Type B pancreatic cell (in vitro differentiated cells): ENCODE measurements around the gene KIF13A. TPM values are rescaled to one million over a fixed set of nuclear protein-coding genes. Genes with fewer than 3 reads are reported as not detected.

Source experiments
- DNase-seq: peaks from one replicate; pipeline ENCODE4 v3.0.0; 2021; ENCODE audit warnings: mixed read lengths; ENCODE audit not compliant: unreplicated experiment; ENCODE audit errors: extremely low spot score
- H3K27ac Mint-ChIP-seq: 2 replicates; pipeline ENCODE4 v1.8.0; 2021; ENCODE audit warnings: mild to moderate bottlenecking, mixed read lengths
- H3K27me3 Mint-ChIP-seq: 2 replicates; pipeline ENCODE4 v1.8.0; 2021; ENCODE audit warnings: mixed read lengths
- H3K36me3 Mint-ChIP-seq: 2 replicates; pipeline ENCODE4 v1.8.0; 2021; ENCODE audit warnings: mixed read lengths
- H3K4me1 Mint-ChIP-seq: one replicate; pipeline ENCODE4 v1.8.0; 2021; ENCODE audit warnings: mixed read lengths; ENCODE audit not compliant: unreplicated experiment
- H3K4me3 Mint-ChIP-seq: 2 replicates; pipeline ENCODE4 v1.8.0; 2021; ENCODE audit warnings: mild to moderate bottlenecking, mixed read lengths
- H3K9me3 Mint-ChIP-seq: 2 replicates; pipeline ENCODE4 v1.8.0; 2021; ENCODE audit warnings: mixed read lengths
- total RNA-seq: library from RNA; stranded (reverse); gene quantifications from 2 replicates; pipeline ENCODE4 v1.2.1, GENCODE V29; 2021; ENCODE audit warnings: low replicate concordance
- TF ChIP-seq, protein P1 (sequence below): fragments of 200-600 bp; sonication (generic); conservative IDR thresholded peaks from 2 replicates; pipeline ENCODE4 v1.5.0; 2021; ENCODE audit warnings: antibody characterized with exemption, mild to moderate bottlenecking

Gene KIF13A
- total RNA-seq, 1 donor from 2014 or later: 36.9 TPM

DNA sequence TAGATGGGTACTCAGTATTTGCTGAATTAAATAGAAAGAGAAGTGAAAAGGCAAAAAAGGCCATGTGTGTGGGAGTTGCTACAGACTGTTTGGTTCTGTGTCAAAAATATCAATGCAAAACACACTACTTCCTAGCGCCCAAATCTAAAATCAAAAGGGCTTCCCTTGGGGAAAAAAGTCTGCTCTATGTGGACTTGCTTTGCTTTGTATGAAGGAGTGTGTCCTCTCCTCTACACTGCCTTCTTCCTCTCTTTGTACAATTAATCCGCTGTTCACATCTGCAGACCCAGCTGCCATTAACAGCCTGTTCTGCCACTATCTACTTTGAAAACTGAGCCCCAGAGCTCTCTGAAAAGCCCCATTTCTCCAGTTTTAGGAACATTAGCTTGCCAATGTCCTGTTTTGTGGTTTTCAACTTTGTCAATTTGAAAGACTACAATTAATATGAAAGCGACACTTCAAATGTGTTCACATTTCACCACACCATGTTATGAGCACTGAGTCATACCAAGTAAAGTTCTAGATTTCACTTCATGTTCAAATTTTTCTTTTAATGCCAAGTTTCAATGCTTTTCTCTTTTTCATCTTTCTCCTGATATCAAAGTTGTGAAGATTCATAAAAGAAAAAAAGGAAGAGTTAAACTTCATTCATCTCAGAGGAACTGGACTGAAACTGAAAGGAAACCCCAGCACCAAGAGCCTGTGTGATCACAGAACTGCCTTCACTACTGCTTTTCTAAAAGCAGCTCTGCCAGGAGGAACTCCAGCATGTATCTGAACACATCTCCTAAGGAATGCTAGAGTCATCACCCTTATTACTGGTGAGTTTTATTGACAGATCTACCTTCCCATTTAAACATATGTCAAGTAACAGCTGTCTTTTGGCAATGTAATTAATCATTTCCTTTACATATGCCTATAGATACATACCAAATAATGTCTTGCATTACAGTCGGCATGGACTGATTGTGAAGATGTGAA lies 102.6 kb downstream of the KIF13A start:
- no peaks in the 10 kb centered on the region for H3K9me3 Mint-ChIP-seq
- H3K4me1 Mint-ChIP-seq: peaks cover 9% of the 10 kb centered on the region
- TF ChIP-seq, protein P1, sequence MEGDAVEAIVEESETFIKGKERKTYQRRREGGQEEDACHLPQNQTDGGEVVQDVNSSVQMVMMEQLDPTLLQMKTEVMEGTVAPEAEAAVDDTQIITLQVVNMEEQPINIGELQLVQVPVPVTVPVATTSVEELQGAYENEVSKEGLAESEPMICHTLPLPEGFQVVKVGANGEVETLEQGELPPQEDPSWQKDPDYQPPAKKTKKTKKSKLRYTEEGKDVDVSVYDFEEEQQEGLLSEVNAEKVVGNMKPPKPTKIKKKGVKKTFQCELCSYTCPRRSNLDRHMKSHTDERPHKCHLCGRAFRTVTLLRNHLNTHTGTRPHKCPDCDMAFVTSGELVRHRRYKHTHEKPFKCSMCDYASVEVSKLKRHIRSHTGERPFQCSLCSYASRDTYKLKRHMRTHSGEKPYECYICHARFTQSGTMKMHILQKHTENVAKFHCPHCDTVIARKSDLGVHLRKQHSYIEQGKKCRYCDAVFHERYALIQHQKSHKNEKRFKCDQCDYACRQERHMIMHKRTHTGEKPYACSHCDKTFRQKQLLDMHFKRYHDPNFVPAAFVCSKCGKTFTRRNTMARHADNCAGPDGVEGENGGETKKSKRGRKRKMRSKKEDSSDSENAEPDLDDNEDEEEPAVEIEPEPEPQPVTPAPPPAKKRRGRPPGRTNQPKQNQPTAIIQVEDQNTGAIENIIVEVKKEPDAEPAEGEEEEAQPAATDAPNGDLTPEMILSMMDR: no peak
- no peak overlapping the region for H3K27ac Mint-ChIP-seq
- peaks cover 9% of the 10 kb centered on the region for H3K36me3 Mint-ChIP-seq
- DNase-seq: no peak
- no peaks in the 10 kb centered on the region for H3K27me3 Mint-ChIP-seq
- H3K4me3 Mint-ChIP-seq: no peak overlapping the region

DNA sequence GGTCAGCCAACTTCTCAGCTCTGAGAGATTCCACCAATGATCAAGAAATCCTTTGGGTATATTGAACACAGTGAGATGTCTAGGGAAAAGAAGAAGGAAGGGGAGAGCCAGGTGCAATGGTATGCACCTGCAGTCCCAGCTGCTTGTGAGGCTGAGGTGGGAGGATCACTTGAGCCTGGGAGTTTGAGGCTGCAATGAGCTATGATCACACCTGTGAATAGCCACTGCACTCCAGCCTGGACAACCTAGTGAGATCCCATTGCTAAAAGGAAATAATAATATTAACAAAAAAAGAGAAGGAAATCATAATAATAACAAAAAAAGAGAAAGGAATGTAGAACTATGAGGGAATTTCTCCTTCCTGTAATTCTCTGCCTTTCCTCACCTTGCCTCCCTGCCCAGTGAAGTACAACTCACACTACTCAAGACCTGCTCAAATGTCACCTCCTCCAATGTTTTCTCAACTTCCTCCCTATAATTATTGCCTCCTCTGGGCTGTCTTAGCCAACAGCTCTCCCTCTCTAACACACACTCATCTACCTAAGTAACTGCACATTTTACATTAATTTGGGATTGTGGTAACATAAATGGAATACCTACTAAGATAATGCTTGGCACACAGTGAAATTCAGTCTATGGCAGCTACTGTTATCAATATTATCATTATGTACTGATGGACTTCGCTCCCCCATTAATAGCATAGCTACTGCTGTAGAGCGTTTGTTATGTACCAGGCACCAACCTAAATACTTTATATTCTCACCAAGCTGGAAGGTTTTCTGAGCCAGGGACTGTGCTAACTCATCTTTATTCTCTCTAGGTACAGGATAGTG lies 103.6 kb downstream of the KIF13A start:
- Mint-ChIP-seq H3K27ac (peak overlapping the region; percentile 1), H3K9me3 (no peaks in the 10 kb centered on the region), H3K4me1 (peaks cover 9% of the 10 kb centered on the region), H3K27me3 (no peaks in the 10 kb centered on the region), H3K36me3 (peaks cover 9% of the 10 kb centered on the region), H3K4me3 (no peak overlapping the region)
- TF ChIP-seq, protein P1: no peak
- DNase-seq: no peak

DNA sequence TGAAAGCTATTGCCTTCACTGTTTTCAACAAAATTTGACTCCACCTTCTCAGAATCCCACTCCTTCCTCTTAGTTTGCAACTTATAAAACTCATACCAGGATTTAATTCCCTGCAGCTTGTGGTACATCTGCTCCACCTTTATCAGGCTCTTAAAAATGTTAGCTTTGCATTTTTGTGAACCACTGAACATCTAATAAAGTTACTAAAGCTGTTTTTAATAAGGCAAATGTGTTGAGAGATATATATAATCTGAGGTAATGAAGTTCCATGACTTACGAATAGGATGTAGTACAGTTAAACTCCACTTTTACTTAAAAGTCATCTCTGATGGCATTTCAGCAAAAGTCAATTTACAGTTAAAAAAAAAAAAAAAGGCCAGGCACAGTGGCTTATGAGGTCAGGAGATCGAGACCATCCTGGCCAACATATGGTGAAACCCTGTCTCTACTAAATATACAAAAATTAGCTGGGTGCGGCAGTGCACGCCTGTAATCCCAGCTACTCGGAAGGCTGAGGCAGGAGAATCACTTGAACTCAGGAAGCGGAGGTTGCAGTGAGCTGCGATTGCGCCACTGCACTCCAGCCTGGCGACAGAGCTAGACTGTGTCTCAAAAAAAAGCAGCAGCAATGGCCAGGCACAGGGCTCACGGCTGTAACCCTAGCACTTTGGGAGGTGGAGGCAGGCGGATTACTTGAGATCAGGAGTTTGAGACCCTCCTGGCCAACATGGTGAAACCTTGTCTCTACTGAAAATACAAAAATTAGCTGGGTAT lies 106.2 kb downstream of the KIF13A start:
- H3K27ac Mint-ChIP-seq: no peak overlapping the region
- no peaks in the 10 kb centered on the region for H3K27me3 Mint-ChIP-seq
- TF ChIP-seq, protein P1: no peak
- H3K4me1 Mint-ChIP-seq: peaks cover 17% of the 10 kb centered on the region
- peaks cover 10% of the 10 kb centered on the region for H3K36me3 Mint-ChIP-seq
- DNase-seq: no peak
- no peak overlapping the region for H3K4me3 Mint-ChIP-seq
- no peaks in the 10 kb centered on the region for H3K9me3 Mint-ChIP-seq

DNA sequence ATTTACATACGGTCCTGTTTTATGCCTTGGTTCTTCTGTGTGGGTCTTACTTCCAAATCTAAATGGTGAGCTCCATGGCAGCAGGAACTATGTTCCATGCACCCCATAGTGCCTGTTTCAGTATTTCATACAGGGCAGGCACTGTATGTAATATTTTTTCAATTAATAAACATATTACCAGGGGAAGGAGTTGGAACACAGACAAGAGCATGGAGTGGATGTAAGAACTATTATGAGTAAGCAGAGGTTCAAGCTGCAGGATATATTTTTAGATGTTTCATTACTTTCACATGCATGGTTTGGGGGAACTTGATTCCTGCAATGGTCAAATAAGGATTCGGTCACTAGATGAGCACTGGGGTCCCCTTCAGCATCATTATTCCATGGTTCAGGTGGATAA lies 108.3 kb downstream of the KIF13A start:
- Mint-ChIP-seq H3K27me3 (no peaks in the 10 kb centered on the region), H3K4me3 (no peak overlapping the region), H3K4me1 (peaks cover 15% of the 10 kb centered on the region), H3K36me3 (peaks cover 12% of the 10 kb centered on the region), H3K27ac (no peak overlapping the region), H3K9me3 (no peaks in the 10 kb centered on the region)
- no peak for DNase-seq
- TF ChIP-seq, protein P1: no peak

DNA sequence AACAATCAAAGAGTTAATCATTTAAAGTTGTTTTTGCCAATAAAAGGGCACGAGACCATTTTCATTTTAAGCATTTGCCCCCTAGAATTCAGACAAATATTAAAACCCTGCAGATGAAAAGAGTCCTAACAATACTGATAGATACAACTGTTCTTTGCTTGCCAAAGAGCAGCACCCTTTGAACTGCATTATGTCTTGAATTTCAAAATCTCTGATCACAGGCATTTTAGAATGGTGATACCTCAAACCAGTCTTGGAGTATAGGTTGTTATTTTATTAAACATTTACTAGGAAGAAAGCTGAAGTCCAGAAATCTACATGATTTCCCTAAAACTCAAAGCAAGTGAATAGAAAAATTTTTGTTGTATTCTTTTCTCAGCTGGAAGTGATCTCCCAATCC lies 108.7 kb downstream of the KIF13A start:
- no peak overlapping the region for H3K4me3 Mint-ChIP-seq
- H3K36me3 Mint-ChIP-seq: peaks cover 9% of the 10 kb centered on the region
- peaks cover 11% of the 10 kb centered on the region for H3K4me1 Mint-ChIP-seq
- TF ChIP-seq, protein P1: no peak
- H3K27me3 Mint-ChIP-seq: no peaks in the 10 kb centered on the region
- no peaks in the 10 kb centered on the region for H3K9me3 Mint-ChIP-seq
- no peak overlapping the region for H3K27ac Mint-ChIP-seq
- no peak for DNase-seq
